NCI-H187 treated with DMSO at 0.1 percent for 48 hours (cell line): ENCODE results near the gene C3orf52.

Experiments
- DNase-seq: peaks from one replicate; lab custom pipeline; 2025; lab: John Stamatoyannopoulos, UW

The C3orf52 gene

DNA sequence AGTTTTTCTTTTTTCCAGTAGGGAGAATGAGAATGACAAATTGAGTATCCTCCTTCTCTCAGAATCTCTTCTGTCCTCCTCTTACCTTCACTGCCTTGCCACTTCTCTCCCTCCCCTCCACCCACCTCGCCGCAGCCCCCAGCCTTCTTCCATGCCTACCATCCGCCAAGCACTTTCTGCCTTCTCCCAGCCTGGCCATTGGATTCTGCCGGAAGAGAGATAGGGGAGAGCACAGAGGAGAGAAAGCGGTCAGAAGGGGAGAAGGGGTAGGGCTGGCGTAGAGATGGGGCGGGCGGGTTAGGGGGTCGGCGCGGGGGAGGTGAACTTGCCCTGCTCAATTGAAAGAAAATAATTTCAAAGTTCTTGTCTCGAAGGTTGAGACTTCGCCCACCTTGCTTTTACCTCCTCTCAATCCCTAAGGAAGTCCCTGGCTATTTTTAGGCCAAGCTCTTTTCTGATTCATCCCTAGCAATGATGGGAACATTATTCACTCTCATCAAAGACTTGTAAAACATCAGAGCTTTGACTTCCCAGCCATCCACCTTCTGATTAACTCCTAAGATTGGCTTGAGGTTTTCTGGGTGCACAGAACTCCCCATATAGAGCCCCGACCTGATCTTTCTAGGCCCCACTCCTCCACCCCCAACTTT, 811 bp downstream of the C3orf52 start:
- no peak for DNase-seq

DNA sequence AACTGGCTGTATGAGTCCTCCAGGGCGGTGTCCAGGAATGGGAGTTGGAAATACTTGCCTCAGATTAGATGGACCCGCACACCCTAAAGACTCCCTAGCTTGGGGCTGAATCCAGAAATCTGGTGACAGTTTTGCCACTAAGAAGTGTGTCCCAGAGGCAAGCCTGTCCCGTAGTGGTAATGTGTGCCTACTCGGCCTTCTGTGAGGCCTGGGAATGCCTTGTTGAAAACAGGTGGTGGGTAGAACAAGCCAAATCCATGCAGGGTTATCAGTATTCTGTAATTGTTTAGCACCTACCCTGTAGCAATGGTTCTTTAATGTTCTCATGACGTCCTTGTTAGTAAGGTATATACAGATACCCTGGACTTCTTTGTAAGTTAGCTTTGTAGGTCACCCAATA, 1.6 kb downstream of the C3orf52 start:
- no peak for DNase-seq

DNA sequence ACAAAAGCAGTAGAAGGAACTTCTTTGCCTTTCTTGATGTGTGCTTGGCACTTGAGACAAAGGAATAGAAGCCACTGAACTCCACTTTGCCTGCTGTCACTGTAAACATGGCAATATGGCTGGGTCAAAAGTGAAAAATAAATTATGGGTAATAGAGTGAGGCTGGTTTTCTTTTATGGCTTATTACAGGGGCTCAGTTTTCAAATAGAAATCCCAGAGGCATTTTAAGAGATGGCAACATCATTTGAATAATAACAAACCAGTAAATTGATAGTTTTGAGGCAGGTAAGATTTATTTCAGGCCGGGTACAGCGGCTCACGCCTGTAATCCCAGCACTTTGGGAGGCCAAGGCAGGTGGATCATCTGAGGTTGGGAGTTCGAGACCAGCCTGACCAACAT, 2.8 kb downstream of the C3orf52 start:
- no peak for DNase-seq

DNA sequence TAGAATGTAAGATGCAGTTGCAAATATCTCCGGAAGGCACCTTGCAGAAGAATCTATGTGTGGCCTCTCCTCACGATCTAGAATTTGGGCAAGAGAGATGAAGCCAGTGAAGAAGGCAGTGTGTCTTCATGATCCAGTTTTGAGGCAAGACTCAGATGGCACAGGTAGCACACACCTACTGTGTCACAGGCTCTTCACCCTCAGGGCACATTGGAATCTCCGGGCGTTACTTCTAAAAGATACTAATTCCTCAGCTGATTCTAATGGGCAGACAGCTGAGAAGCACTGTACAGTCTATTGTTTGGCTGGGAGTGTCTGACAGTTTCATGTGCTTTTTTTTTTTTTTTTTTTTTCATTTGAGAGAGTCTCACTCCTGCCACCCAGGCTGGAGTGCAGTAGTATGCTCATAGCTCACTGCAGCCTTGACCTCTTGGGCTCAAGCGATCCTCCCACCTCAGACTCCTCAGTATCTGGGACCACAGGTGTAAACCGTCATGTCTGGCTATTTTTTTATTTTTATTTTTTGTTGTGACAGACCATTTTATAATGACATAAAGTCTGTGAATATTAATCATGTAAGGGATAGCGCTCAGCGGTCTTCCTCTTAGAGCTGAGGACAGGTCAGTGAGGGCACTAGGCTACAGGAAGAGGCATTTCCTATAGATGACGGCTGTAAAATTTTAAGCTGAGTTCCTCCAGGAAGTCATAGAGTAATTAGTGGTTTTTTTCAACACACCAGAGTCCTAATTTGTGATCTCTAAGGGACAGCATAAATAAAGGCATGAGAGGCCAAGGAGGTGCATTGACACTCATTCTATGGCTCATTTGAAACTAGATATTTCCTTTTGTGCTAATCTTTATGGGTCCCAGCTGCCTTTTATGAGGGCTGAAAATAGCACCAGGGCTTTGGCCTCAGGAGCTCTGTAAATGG, 4.0 kb downstream of the C3orf52 start:
- no peak for DNase-seq

DNA sequence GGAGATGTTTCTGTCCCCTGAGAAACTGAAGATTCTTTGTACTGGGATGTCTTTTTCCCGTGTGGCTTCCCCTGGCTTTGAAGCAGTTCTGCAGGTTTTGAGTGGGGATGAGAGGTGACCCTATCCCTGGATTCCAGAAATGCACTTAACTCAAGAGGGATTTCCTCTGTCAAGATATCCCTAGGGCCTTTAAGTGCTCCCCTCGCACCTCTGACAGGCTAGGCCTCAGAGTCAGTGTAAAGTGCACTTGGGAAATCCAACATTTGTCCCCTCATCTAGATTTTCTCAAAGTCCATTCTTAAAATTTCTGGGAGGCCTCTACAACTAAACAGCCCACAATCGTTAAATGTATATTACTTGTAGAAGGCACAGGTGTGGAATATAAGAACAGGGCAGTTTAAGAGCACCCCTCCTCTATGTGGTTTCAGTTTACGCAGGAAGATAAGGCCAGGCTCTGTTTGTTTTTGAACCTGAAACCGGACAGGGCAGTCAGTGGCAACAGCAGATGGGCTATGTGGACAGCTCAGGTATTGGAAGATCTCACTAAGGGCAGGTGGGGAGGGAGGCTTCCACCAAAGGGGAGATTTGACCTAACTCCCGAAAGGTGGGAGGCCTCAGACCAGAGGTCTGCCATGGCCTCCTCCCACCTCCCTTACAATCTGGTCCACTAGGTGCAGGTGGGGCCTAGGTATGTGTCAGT, 4.8 kb downstream of the C3orf52 start:
- DNase-seq: no peak

DNA sequence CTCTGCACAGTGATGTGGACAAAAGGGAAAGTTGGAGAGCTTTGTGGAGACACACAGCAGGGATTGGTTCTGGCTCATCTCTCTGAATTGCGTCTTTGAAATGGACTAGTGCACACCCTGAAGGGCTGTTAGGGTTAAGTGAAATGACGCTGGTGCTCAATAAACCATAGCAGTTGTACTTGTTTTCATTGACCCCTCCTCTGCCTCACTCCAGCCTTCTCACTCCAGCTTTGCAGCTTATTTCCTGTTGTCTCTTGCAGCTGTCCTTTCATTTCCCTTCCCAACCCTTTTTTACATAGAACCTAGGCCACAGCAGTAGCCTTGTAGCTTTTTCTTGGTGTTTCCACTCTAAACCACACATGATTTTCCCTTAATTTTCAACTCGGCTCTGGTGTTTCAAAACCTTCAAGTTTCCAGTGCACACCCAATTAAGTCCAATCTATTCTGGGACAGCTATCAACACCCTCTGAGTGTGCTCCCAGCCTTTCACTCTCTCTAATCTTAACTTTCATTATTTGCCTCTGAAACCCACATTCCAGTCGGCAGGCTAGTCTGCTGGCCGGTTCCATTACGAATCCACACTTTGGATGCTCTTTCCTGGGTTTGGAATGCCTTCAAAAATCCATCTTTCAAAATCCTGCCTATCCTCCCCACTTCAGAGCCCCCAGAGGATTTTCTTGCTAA, 6.4 kb downstream of the C3orf52 start:
- DNase-seq: no peak

DNA sequence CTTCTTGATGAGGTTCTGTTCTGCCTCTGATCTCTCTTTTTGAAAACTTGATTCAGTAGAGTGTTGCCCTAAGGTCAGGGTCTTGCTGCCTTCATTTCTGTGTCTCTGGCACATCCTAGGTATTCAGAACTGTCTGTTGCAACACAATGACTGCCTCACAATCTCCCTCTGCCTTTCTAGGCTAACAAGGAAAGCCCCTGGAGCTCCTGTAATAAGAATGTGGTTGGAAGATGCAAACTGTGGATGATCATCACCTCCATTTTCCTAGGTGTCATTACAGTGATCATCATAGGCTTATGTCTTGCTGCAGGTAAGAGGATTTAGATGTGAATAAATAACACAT, 7.0 kb downstream of the C3orf52 start:
- no peak for DNase-seq

DNA sequence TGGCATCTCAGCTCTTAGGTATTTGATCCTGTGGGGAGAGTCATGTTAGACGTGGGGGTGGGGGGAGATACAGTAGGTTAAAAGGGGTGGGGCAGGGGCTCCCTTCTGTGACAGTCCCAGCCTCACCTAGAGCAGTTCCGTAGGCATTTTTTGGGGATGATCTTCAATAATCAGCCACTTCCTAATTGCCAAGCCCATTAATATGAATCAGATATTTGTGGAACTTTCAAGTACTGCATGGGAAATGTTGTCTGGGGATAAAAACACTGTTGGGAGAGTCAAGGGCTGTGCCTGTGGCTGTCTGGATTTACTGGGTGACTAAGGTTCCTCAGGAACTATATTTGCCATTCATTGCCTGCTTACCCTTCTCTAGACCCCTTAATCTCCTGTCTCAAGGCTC, 9.5 kb downstream of the C3orf52 start:
- no peak for DNase-seq

DNA sequence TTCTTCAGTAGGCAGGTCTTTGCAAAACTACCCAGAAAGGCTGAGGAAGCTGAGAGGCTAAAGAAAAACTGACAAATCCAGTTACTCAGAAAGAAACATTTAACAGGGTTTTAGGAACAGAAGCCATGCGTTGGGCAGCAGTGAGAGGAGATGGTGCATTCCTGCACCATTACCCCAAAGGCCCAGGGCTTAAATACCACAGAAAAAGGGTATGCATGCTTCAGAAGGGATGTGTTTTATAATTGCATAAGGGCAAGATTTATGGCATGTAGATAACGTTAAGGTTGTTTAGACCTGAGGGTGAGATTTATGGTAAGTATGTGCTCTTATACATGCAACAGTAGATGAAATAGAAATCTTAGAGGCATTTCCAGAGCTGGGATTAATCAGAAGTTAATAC, 10.0 kb downstream of the C3orf52 start:
- DNase-seq: no peak

DNA sequence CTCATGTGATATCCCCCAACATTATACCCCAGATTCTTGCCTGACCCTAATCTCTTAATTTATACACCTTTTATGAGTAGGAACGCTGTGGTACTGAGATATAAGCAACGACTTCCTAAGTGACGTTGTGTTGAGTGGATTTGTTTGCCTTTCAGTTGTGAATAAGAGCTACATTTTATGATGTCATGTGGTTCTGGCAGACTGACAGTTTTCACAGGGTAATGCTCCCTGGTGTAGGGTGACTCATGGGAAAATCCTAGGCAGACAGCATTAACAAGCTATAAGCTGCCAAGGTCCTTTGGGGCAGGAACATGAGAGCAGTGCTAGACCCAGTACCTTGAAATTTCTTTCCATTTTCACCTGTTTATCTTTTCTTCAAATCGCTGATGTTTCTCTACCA, 11.2 kb downstream of the C3orf52 start:
- DNase-seq: peak; percentile 42

DNA sequence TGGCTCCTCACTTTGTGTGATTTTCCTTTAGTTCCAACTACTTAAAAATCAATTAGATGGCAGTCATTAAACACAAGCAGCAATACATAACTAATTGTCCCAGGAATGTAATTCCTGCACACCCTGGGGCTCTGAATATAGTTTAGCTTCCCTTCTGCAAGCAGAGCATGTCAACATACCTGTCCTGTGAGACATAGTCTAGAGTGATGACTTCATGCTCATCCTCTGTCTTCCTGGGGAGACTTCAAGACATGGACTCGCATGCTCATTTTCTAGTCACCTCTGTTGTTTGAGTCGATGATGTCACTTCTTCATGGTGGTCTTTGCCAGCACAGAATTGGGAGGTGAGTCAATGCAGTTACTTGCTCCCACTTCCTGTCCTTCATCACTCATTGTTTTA, 15.7 kb downstream of the C3orf52 start:
- DNase-seq: no peak

DNA sequence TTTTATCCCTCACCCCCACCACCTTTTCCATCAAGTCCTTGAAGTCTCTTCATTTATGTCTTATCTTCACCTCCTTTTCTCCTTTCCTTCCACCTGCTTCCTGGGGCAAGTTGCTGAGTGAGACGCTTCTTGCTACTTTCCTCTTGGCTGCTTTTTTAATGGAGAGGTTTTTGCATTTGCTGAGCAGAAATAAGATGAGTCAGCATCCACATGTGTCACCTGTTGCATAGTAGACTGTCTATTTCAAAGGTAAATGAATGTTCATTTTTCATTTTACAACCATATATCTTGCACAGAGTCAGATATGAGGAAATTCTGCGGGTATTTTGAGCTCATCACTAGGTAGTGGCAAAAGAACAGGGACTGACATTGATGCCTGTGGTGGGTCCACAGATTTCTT, 18.6 kb downstream of the C3orf52 start:
- no peak for DNase-seq

DNA sequence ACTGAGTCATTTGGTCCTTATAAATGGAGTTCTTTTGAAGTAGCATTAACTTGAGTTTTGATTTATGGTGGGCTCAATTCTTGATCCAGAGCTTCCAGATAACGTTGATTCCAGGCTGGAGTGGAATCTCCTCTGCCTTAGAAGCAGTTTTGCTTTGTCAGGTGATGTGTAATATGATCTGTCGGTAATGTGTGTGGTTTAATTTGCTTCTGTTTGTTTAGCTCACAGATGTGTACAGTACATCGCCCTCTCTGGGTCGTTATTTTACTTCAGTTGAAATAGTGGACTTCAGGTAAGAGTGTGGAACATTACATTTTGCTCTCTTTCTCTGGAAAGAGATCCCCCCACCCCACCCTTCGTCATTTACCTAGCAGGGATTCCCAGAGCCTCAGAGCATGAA, 23.1 kb downstream of the C3orf52 start:
- DNase-seq: peak; percentile 46

DNA sequence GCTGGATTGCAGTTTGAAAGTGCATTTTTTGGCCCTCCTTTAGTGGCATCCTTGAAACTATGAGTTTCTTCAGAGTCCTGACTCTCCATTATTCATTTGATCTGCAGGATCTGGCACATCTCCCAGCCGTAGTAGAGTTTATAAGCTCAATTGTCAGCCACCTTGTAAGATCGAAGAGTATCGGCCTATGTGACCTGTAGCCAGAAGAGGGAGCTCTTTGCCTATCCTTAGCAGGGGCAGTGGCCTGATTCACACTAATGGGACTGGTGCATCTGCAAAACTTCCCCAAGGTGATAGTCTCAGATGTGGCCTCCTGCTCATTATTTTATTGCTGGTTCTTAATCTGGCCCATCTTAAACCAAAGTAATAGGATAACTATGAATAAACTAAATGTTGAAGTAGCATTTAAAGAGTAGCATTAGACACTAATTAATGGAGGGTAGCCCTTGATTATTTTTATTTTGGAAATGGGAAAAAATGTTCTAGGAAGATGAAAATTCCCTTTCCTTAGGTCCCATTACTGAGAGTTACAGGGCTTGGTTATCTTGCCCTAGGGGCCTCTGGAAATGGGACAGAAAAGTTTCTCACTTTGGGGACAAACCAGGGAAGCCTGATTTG, 25.7 kb downstream of the C3orf52 start:
- no peak for DNase-seq

DNA sequence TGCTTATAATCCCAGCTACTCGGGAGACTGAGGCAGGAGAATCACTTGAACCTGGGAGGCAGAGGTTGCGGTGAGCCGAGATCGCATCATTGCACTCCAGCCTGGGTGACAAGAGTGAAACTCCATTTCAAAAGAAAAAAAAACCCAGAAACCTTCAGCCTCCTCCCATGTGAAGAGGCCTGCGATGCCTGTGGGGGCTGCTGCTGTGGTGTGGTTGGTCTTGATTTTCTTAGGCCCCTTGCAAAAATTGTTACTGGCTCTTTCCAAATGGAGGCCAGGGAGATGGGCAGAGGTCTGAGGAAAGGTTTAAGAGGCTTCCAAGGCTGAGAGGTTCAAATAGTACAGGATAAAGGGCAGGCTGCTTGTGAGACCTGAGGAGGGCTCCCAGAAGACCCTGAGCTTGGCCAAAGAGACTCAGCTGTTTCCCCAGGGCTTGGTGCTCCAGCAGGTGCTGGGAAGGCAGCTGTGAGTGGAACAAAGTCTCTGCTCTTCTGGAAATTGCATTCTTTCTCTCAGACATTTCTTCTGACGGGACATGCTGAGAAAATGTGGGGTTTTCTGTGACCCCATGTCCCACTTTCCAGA, 28.5 kb downstream of the C3orf52 start:
- no peak for DNase-seq

DNA sequence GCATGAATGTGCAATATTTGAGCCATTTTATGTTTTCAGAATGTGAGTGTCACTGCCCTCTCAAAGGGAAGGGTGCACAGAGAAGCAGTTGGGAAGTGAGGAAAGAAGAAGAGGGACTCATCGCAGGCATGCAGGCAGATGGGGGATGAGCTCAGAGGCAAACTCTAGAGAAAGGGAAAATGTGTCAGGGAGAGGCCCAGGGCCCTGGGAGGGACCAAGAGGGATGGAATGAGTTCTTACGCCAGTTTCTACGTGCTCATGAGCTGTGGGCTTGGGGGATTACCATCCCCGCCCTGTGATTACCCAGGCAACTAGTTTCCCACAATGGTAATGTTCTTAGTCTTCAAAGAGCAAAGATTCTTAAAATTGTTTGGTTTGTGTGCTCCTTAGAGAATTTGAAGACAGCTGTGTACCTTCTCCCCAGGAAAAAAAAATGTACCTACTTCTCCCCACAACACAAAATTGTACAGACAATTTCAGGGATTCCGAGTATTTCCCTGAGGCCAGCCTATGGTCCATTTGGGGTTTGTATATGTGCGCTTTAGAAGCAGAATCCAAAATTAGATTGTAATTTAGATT, 29.1 kb downstream of the C3orf52 start:
- DNase-seq: no peak

DNA sequence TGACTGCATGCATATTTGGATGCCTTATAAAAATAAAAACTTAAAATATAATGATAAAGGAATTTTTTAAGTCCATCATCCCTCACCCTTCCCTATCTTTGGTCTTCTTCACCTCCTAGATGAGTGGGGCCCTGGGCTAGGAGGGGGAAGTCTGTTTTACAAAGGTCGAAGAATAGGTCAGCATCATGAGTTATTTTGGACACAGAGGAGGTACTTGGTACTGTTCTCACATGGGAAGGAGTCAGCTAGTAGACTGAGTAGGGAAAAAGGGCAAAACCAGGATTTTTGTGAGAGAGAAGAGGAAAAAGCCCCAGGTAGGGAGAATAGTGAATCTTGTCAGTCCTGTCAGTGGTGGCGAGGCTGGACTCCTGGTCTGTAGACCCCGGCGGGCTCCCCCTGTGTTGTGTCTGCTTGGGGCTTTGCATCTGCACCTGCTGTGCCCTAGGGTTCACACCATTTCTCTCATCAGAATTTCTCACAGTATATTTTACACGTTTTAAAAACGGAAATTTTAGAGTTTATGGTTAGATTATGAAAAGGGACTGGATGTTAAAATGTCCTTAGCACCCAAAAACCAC, 29.7 kb downstream of the C3orf52 start:
- DNase-seq: no peak

DNA sequence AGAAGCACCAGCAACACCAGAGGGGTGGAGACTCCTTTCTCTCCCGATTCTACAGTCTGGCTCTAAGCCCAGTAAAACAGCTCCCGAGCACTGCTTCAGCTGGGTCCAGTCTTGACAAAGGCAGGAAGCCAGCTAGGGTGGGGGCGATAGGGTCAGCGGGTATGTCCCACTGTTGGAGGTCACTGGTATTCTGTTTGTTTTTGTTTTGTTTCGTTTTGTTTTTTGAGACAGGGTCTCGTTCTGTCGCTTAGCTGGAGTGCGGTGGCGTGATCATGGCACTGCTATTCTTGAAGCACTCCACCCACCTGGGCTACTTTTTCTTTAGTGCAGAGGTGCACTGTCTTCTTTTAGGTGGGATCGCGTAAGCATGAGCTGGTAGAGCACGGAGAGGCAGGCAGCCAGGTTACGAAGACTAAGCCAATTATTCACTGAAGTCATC, 30.6 kb downstream of the C3orf52 start:
- no peak for DNase-seq

DNA sequence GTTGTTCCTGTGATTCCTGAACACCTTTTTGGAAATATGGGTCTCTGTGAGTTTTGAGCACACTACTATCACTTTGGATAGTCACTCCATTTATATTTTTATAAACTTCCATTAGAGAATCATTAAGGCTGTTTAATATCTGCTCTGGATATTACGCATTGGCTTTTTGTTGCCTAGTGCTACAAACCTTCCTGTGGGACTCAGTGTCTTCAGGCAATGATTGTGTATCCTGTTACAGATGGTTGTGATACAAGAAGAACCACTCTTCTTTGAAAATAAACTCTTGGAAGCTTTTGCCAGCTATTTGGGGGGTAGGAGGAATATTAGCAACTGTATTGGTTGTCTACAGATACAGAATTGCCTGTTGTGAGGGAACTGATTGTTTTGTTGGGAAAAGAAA, 31.2 kb downstream of the C3orf52 start:
- no peak for DNase-seq

DNA sequence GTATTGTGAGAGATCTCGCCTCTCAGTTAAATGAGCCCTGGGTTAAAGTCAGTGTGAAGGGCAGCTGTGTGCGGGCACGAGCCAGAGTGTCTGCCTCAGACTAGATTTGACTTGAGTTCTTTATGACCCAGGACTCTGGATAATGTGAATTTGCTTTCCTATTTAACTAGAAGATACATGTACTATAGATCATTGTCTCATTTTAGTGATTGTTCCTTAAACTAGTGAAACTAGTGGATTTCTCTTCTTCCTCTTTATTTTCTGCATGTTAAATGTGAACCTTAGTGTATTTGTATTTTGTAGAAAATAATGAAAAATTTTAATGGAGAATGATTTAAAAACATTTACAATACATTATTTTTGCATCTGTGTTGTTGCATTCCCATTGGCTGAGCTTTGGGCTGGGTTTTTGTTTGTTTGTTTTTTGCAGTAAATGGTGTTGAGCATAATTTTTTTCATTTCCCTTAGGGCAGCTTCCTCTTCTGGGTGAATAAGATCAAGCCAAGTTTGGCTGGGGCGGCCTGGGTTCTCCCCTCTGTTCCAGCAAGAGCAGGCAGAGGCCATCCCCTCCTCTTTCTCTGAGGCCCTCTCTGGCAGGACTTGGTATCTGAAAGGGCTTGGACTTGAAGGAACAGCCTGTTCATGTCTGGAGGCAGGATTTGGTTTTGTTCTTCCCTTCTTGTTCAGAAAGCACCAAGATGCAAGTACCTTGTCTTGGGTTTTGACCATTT, 31.8 kb downstream of the C3orf52 start:
- DNase-seq: no peak
